Uterus (tissue), 2 donors: ENCODE results near the gene UBXN4.

Source experiments
- POLR2A ChIP-seq, 2 donors: fragments of 450-650 bp; IDR thresholded peaks; one replicate each; pipeline ENCODE4 v1.6.1; 2016; ENCODE audit warnings: antibody characterized with exemption in 2 of 2, mild to moderate bottlenecking in 1 of 2, moderate library complexity in 1 of 2
- TF ChIP-seq, protein P1 (sequence below), 4 experiments: fragments of 200-600 bp in 2 of 4; fragments of 450-650 bp in 2 of 4; sonication (generic) in 2 of 4; IDR thresholded peaks; one replicate each; pipeline ENCODE4 v1.5.1; 2016 to 2019; ENCODE audit warnings: antibody characterized with exemption in 4 of 4, mild to moderate bottlenecking in 2 of 4, moderate library complexity in 1 of 4

DNA sequence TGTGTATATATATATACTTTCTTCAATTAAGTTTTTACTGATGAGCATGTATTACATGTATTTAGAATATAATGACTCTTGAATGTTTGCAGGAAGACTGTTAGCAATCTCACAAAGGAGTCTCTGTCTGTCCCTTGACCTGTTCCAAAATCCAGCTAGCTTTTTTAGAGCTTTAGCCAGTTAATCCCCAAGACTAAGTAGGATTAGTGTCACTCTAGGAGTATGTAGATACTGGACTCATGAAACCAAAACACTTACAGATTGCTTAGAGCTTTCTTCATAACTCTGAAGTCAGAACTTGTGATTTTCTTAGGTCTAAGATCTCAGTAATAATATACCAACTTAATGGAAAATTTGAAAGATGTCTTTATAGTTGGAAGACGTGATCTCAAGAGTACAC, 2.2 kb downstream of the UBXN4 start:
- TF ChIP-seq, protein P1, sequence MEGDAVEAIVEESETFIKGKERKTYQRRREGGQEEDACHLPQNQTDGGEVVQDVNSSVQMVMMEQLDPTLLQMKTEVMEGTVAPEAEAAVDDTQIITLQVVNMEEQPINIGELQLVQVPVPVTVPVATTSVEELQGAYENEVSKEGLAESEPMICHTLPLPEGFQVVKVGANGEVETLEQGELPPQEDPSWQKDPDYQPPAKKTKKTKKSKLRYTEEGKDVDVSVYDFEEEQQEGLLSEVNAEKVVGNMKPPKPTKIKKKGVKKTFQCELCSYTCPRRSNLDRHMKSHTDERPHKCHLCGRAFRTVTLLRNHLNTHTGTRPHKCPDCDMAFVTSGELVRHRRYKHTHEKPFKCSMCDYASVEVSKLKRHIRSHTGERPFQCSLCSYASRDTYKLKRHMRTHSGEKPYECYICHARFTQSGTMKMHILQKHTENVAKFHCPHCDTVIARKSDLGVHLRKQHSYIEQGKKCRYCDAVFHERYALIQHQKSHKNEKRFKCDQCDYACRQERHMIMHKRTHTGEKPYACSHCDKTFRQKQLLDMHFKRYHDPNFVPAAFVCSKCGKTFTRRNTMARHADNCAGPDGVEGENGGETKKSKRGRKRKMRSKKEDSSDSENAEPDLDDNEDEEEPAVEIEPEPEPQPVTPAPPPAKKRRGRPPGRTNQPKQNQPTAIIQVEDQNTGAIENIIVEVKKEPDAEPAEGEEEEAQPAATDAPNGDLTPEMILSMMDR (IDR thresholded peaks at IDR 0.05): no peak
- no peak for TF ChIP-seq POLR2A (IDR thresholded peaks at IDR 0.05)
